Activated CD4-positive, alpha-beta T cell treated with anti-CD3 and anti-CD28 coated beads for 48 hours (primary cell): ENCODE data around the gene MYO3B.
"Not testable (repeated sequence)": the region's sequence is repeated elsewhere in the genome, so short reads cannot be mapped to it uniquely, and the experiment has no call there.

Experiments used
- DNase-seq: peaks from one replicate; pipeline ENCODE4 v3.0.0-alpha.2; 2020

MYO3B gene

GRCh38 chr2:170582313-170582712, 404.4 kb downstream of the MYO3B start:
- no peak for DNase-seq

- DNase-seq = no peak
Observed at GRCh38 chr2:170582751-170583463, 405.0 kb downstream of the MYO3B start.

GRCh38 chr2:170585067-170585466, 407.1 kb downstream of the MYO3B start:
- DNase-seq = no peak

GRCh38 chr2:170586571-170587095, 408.7 kb downstream of the MYO3B start:
- DNase-seq = no peak

- DNase-seq = no peak
Observed at GRCh38 chr2:170587117-170587516, 409.2 kb downstream of the MYO3B start.

- DNase-seq = no peak
Observed at GRCh38 chr2:170587922-170588321, 410.0 kb downstream of the MYO3B start.

- DNase-seq = no peak
Observed at GRCh38 chr2:170588729-170589128, 410.8 kb downstream of the MYO3B start.

GRCh38 chr2:170596576-170596975, 418.6 kb downstream of the MYO3B start:
- DNase-seq = no peak

- no peak for DNase-seq
Observed at GRCh38 chr2:170598067-170598395, 420.1 kb downstream of the MYO3B start.

- DNase-seq = no peak
Observed at GRCh38 chr2:170601489-170601888, 423.5 kb downstream of the MYO3B start.

- no peak for DNase-seq
Observed at GRCh38 chr2:170605862-170606261, 427.9 kb downstream of the MYO3B start.

GRCh38 chr2:170607171-170607570, 429.2 kb downstream of the MYO3B start:
- DNase-seq = no peak

GRCh38 chr2:170610615-170611014, 432.7 kb downstream of the MYO3B start:
- no peak for DNase-seq

GRCh38 chr2:170618948-170619347, 441.0 kb downstream of the MYO3B start:
- not testable (repeated sequence) for DNase-seq

GRCh38 chr2:170635094-170635493, 457.1 kb downstream of the MYO3B start:
- DNase-seq = not testable (repeated sequence)

- DNase-seq = no peak
Observed at GRCh38 chr2:170639635-170640034, 461.7 kb downstream of the MYO3B start.

- no peak for DNase-seq
Observed at GRCh38 chr2:170641961-170642360, 464.0 kb downstream of the MYO3B start.

- DNase-seq = no peak
Observed at GRCh38 chr2:170643346-170643745, 465.4 kb downstream of the MYO3B start.

- DNase-seq = no peak
Observed at GRCh38 chr2:170647741-170648436, 469.9 kb downstream of the MYO3B start.

- DNase-seq = peak; percentile 10
Observed at GRCh38 chr2:170651624-170652325, 473.8 kb downstream of the MYO3B start.

GRCh38 chr2:170652637-170653417, 474.9 kb downstream of the MYO3B start:
- no peak for DNase-seq

- DNase-seq = no peak
Observed at GRCh38 chr2:170656669-170657068, 478.7 kb downstream of the MYO3B start.

- no peak for DNase-seq
Observed at GRCh38 chr2:170660409-170660808, 482.5 kb downstream of the MYO3B start.
